ENCODE data around the gene PTPN6.

Gene PTPN6

DNA sequence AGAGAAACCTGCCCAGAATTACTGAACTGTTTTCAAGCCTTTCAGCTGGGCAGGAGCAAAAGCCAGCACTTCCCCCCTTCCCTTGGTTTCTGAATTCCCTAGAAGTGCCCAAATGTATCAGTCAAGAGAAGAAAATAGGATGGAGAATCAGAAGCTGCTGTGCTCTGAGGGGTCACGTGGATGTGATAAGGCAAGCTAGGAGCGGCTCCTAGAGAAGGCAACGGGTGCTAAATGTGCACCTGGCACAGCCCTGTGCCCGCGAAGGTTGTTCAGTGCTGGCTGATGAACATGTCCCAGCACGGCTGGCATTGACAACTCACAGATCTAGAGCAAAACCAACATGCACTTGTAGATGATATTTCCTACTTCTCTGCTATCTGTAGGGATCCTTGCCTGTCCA lies 27.9 kb downstream of the PTPN6 start:
- H3K27ac Mint-ChIP-seq, result peak overlapping the region; percentile 16
- no peaks in the 10 kb centered on the region for H3K27me3 Mint-ChIP-seq
- peaks cover 3% of the 10 kb centered on the region for H3K4me1 Mint-ChIP-seq (ENCODE audit: low read depth)
- H3K4me3 Mint-ChIP-seq, result no peak overlapping the region
- peaks cover 5% of the 10 kb centered on the region for H3K36me3 Mint-ChIP-seq
- no peaks in the 10 kb centered on the region for H3K9me3 Mint-ChIP-seq (ENCODE audit: low read depth)

DNA sequence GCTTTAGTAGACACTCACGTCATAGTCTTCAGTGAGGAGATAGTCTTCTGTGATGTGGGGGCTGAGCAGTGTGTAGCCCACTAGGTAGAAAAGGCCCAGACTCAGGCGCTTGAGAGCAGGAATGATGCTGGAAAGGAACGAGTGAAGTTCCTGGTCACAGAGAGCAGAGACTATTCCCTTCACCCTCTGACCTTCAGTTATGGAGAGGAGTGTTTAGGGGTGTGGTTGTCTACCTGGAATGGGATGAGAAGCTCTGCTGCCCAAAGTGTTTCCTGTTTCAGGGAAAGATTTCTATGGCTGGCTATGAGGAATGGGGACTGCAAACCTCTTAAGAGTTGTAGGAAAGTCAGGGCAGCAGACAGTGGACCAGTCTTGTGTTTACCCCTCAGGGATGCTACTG lies 28.3 kb downstream of the PTPN6 start:
- Mint-ChIP-seq H3K4me1 (ENCODE audit: low read depth) (peaks cover 2% of the 10 kb centered on the region), H3K27ac (no peak overlapping the region), H3K4me3 (no peak overlapping the region), H3K27me3 (no peaks in the 10 kb centered on the region), H3K9me3 (ENCODE audit: low read depth) (no peaks in the 10 kb centered on the region), H3K36me3 (peaks cover 5% of the 10 kb centered on the region)

DNA sequence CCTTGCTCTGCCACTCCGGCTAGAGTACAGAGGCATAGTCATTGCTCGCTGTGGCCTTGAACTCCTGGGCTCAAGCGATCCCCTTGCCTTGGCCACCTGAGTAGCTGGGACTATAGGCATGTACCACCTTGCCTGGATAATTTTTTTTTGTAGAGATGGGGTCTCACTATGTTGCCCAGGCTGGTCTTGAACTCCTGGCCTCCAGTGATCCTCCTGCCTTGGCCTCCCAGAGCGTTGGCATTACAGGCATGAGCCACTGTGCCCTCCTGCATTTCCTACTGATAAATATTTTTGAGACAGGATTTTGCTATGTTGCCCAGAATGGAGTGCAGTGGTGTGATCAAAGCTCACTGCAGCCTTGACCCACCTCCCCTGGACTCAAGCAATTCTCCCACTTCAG lies 28.9 kb downstream of the PTPN6 start:
- peaks cover 2% of the 10 kb centered on the region for H3K4me1 Mint-ChIP-seq (ENCODE audit: low read depth)
- no peak overlapping the region for H3K4me3 Mint-ChIP-seq
- no peaks in the 10 kb centered on the region for H3K9me3 Mint-ChIP-seq (ENCODE audit: low read depth)
- H3K27me3 Mint-ChIP-seq, result no peaks in the 10 kb centered on the region
- H3K36me3 Mint-ChIP-seq, result peaks cover 5% of the 10 kb centered on the region
- peak overlapping the region; percentile 34 for H3K27ac Mint-ChIP-seq

DNA sequence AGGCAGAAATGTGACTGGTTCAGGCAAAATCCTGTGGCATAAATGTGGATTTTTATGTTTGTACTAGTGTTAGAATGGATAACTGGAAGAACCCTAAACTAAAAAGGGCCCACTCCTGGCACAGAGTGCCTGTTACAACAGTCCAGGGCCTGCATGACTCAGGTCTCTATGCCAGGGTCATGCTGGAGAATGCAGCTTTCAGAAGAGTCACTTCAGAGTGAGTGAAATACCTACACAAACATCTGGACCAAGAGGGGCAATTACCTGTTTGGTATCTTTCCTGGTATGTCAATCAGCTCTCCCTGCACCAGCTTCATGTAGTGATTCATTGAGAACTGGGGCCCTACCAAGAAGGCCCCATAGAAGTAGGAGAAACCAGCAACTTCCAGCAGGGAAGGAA lies 29.6 kb downstream of the PTPN6 start:
- no peaks in the 10 kb centered on the region for H3K27me3 Mint-ChIP-seq
- H3K27ac Mint-ChIP-seq, result peak overlapping the region; percentile 61

DNA sequence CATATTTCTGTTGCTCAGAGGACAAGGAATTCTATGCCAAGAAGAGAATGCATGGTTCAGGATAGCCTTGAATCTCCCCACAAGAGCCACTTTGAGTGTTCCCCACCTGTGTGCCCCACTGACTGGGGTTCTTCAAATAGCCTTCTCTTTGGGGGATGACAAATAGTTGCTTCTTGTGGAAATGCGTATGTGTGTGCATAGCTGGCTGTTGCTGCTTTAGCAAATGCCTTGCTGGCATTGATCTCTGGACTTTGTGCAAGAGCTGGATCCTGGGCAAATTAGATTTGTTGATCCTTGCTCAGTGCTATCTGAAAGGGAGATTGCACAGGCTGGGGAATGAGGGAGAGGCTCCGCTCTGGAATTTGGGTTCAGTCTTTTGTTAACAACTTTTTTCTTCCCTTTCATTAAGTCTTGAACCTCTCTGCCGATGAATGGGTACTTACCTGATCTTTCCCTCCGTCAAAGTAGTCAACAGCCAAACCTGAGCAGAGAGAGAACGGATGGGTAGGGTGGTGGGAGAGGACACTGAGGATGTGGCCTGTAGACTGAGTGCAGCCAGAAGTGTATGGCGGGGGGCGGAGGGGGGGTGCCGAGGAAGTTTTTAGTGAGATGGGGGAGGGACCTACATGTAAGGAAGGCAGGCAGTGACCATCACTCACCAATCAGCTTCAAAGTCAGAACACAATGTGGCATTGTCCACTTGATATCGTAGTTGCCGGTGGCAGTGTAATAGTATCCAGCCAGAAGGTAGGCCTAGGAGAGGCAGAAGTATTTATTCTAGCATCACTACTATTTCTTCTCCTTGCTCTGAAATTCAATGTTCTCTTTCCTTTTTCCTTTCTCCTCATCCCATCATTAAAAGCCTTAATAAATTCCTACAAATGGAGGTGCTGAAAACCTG lies 30.2 kb downstream of the PTPN6 start:
- no peaks in the 10 kb centered on the region for H3K9me3 Mint-ChIP-seq (ENCODE audit: low read depth)
- H3K27ac Mint-ChIP-seq, result peak overlapping the region; percentile 61
- no peaks in the 10 kb centered on the region for H3K4me1 Mint-ChIP-seq (ENCODE audit: low read depth)
- peaks cover 5% of the 10 kb centered on the region for H3K36me3 Mint-ChIP-seq
- no peak overlapping the region for H3K4me3 Mint-ChIP-seq
- H3K27me3 Mint-ChIP-seq, result no peaks in the 10 kb centered on the region

More for the DNA sequence above, 29.6 kb downstream of the PTPN6 start:
- Mint-ChIP-seq H3K9me3 (ENCODE audit: low read depth) (no peaks in the 10 kb centered on the region), H3K4me1 (ENCODE audit: low read depth) (peaks cover 2% of the 10 kb centered on the region), H3K36me3 (peaks cover 5% of the 10 kb centered on the region), H3K4me3 (no peak overlapping the region)

DNA sequence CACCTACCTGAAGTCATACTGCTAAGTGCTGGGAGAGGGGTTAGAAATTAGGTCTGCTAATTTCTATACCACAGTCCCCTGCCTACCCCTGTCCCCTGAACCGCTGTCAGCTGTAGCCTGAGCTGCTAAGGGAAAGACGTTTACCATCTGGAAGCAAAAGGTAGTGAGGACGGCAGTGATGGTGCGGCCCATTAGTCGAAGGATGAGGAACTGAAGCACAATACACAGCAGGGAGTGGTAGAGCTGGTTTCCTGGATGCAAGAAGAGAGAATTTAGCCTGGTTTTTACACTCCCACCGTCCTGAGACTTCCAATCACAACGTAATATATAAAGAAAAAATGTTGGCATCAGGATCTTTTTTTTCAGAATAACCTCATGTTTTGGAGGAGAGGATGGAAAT lies 31.4 kb downstream of the PTPN6 start:
- peaks cover 5% of the 10 kb centered on the region for H3K36me3 Mint-ChIP-seq
- H3K27ac Mint-ChIP-seq, result no peak overlapping the region
- H3K27me3 Mint-ChIP-seq, result no peaks in the 10 kb centered on the region
- H3K4me3 Mint-ChIP-seq, result no peak overlapping the region
- no peaks in the 10 kb centered on the region for H3K9me3 Mint-ChIP-seq (ENCODE audit: low read depth)
- H3K4me1 Mint-ChIP-seq (ENCODE audit: low read depth), result no peaks in the 10 kb centered on the region

DNA sequence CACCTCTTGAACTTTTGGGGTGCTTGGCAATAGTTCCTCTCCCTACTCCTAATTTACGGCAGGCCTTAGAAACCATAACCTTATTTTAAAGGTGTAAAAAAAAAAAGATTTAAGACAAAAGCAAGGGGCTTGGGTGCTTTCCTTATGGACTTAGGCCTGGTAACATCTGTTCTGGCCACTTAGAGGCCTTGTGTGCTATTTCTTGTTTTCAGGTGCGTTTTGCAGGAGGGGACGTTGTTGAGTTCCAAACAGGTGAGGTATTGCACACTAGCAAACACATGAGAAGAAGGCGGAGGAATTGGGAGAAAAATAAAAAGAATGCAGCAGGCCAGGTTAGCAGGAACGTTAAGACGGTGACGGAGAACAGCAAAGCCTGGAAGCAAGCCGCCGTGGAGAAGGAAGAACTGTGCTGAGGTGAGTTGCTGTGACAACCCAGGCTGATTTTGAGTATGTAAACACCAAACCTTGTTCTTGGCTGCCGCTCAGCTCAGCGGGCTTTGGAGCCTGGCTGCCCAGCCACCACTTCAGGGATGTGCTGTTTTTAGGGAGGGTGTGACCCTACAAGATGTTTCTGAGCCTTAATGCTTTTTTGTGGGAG lies 36.9 kb downstream of the PTPN6 start:
- no peaks in the 10 kb centered on the region for H3K27me3 Mint-ChIP-seq
- peaks cover 2% of the 10 kb centered on the region for H3K4me1 Mint-ChIP-seq (ENCODE audit: low read depth)
- H3K27ac Mint-ChIP-seq, result no peak overlapping the region
- no peaks in the 10 kb centered on the region for H3K9me3 Mint-ChIP-seq (ENCODE audit: low read depth)
- H3K36me3 Mint-ChIP-seq, result peaks cover 6% of the 10 kb centered on the region
- H3K4me3 Mint-ChIP-seq, result no peak overlapping the region

DNA sequence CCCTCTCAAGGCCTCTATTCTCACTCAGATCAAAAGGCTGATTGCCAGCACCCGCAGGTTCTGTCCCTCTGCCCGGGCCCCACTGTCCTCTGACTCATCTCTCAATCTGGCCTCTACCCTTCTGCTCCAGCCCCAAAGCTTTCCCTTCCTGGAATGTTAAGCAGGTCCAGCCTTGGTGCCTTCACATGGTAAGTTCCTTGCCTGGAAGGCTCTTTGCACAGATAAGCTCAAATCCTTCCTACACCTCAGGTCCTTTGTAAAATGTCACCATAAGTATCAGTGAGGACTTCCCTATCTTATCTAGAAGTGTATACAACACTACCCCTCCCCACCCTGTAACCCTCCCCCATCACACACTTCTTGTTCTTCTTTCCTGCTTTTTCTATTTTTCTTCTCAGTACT lies 44.9 kb downstream of the PTPN6 start:
- no peaks in the 10 kb centered on the region for H3K9me3 Mint-ChIP-seq (ENCODE audit: low read depth)
- peaks cover 7% of the 10 kb centered on the region for H3K4me1 Mint-ChIP-seq (ENCODE audit: low read depth)
- no peak overlapping the region for H3K4me3 Mint-ChIP-seq
- H3K27me3 Mint-ChIP-seq, result no peaks in the 10 kb centered on the region
- H3K36me3 Mint-ChIP-seq, result peaks cover 16% of the 10 kb centered on the region
- no peak overlapping the region for H3K27ac Mint-ChIP-seq

DNA sequence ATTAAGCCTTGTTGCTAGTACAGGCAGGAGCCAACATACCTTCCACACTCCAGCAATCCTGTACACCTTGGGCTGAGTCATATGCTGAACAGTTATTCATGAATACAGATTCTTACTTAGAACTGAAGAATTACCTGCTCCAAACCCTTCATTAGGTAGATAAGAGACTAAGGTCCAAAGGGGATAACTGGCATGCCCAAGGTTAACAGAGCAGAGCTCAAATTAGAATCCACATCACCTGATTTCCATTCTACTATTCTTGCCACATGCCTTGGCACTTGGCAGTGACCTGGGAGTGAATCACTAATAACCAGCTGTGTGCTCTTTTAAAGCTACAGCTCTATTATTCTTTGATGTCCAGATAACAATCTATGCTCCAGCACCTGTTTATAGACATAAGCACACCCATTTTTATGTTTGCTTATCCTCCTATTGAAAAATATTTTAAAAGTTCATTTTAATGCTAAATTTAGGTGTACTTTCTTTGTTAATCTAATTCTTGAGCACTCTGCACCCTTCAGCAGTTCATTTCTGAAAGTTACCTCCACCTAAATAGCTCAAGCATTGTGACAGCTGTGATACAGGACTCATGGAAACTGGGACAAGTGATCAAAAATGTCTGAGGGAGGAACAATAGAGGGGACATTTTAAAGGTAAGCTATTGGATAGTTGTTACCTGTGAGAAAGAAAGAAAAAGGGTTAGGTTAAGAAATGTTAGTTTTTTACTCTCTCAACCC lies 47.7 kb downstream of the PTPN6 start:
- Mint-ChIP-seq H3K27ac (no peak overlapping the region), H3K27me3 (no peaks in the 10 kb centered on the region), H3K4me3 (no peak overlapping the region), H3K4me1 (ENCODE audit: low read depth) (peaks cover 6% of the 10 kb centered on the region), H3K36me3 (peaks cover 17% of the 10 kb centered on the region), H3K9me3 (ENCODE audit: low read depth) (no peaks in the 10 kb centered on the region)

DNA sequence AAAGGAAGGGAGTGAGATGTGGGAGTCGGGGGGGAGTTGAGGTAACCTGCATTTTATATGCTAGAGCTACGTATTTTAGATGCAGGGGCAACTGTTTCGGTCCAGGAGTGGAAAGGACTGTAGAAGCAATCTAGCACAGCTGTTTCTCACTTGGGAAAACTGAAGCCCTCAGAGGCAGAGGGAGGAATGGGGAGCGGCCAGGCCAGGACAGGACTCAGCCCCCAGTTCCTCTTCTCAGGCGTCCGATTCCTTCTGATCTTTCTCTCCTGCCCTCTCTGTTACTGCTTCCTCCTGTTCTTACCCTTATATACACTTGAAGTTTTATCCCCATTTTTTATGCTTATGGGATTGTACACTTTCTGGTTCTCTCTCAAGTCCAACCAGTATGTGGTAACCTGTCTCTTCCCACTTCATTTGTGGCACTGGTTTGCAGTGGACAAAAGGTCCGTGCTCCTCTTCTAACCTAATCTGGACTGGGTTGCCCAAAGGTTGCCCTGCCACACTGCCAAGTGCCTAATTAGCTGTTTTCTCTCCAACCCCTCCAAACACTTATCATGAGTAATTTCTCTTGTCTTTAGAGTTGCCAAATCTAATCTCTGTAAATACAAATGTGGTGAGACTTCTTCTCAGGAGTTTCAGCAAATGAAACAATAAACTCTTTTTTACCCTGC lies 50.9 kb downstream of the PTPN6 start:
- no peaks in the 10 kb centered on the region for H3K27me3 Mint-ChIP-seq
- H3K27ac Mint-ChIP-seq, result no peak overlapping the region
- peaks cover 9% of the 10 kb centered on the region for H3K36me3 Mint-ChIP-seq

DNA sequence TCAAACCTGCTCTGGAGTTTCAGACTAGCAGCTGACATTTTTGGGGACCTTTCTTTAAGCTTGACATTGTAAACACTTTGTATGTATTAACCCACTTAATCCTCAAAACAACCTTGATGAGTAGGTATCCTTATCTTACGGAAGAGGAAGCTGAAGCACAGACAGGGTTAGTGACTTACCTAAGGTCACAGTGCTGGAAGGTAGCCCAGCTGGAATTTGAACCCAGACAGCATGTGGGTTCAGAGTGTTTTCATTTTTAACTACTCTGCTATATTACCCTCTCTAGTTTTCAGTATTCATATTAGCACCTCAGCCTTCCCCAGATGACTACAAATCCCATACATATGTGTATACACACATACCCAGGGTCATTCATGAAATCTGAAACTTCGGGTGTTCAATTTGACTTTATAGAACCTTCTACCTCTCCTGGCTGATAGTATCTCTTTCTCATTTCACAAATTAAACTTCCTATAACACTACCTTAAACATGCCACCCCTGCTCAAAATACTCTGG lies 53.2 kb downstream of the PTPN6 start:
- no peaks in the 10 kb centered on the region for H3K9me3 Mint-ChIP-seq (ENCODE audit: low read depth)
- peaks cover 15% of the 10 kb centered on the region for H3K4me1 Mint-ChIP-seq (ENCODE audit: low read depth)
- H3K36me3 Mint-ChIP-seq, result peaks cover 3% of the 10 kb centered on the region
- no peaks in the 10 kb centered on the region for H3K27me3 Mint-ChIP-seq
- H3K4me3 Mint-ChIP-seq, result no peak overlapping the region
- no peak overlapping the region for H3K27ac Mint-ChIP-seq

More for the DNA sequence above, 50.9 kb downstream of the PTPN6 start:
- no peak overlapping the region for H3K4me3 Mint-ChIP-seq
- H3K9me3 Mint-ChIP-seq (ENCODE audit: low read depth), result no peaks in the 10 kb centered on the region
- H3K4me1 Mint-ChIP-seq (ENCODE audit: low read depth), result peaks cover 8% of the 10 kb centered on the region

DNA sequence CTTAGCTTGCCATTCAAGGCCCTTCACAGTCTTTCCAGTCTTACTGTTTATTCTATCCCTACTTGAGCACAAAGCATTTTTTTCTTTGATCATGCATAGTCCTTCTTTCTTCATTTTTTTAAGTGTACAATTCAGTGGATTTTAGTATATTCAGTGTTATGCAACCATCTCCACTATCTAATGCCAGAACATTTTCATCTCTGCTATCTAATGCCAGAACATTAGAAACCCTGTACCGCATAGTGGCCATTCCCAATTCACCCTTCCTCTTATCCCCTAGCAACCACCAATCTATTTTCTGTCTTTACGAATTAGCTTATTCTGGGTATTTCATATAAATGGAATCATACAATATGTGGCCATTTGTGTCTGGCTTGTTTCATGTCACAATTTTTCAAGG lies 53.7 kb downstream of the PTPN6 start:
- peaks cover 3% of the 10 kb centered on the region for H3K36me3 Mint-ChIP-seq
- no peaks in the 10 kb centered on the region for H3K27me3 Mint-ChIP-seq
- no peaks in the 10 kb centered on the region for H3K9me3 Mint-ChIP-seq (ENCODE audit: low read depth)
- peaks cover 17% of the 10 kb centered on the region for H3K4me1 Mint-ChIP-seq (ENCODE audit: low read depth)
- no peak overlapping the region for H3K4me3 Mint-ChIP-seq
- H3K27ac Mint-ChIP-seq, result no peak overlapping the region

DNA sequence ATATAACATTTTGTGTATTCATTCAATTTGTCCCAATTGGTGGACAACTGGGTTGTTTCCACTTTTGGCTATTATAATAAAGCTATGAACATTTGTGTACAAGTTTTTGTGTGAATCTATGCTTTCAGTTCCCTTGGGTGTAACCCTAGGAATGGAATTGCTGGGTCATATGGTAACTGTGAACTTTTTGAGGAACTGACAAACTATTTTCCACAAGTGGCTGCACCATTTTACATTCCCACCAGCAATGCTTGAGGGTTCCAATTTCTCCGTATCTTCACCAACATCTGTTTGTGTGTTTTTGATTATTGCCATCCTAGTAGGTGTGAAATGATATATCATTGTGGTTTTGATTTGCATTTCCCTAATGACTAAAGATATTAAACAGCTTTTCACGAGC lies 54.2 kb downstream of the PTPN6 start:
- peaks cover 20% of the 10 kb centered on the region for H3K4me1 Mint-ChIP-seq (ENCODE audit: low read depth)
- no peak overlapping the region for H3K4me3 Mint-ChIP-seq
- H3K27ac Mint-ChIP-seq, result no peak overlapping the region
- peaks cover 3% of the 10 kb centered on the region for H3K36me3 Mint-ChIP-seq
- no peaks in the 10 kb centered on the region for H3K9me3 Mint-ChIP-seq (ENCODE audit: low read depth)
- no peaks in the 10 kb centered on the region for H3K27me3 Mint-ChIP-seq

DNA sequence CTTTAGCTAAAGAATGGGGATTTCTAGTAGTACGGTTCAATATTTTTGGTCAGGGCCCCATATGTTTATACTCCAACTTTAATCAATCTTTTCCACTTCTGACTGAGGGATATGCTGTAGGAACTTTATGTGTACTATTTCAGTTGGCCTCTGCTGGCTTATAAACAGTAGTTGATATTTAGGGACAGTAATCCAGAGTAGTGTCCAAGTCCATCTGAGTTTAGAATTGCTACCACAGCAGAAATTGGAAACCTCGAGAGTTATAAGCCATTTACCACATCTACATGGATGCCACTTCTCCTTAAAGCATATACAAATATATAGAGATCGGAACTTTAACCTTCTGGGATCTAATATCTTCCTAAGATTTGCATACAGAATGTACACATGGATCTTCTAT lies 55.5 kb downstream of the PTPN6 start:
- Mint-ChIP-seq H3K4me3 (no peak overlapping the region), H3K36me3 (peaks cover under 1% of the 10 kb centered on the region), H3K27me3 (no peaks in the 10 kb centered on the region), H3K9me3 (ENCODE audit: low read depth) (no peaks in the 10 kb centered on the region), H3K27ac (no peak overlapping the region), H3K4me1 (ENCODE audit: low read depth) (peaks cover 20% of the 10 kb centered on the region)

All from activated naive CD8-positive, alpha-beta T cell (primary cell).